ENCODE results near the gene UBE2F. TPM values are rescaled to one million over a fixed set of nuclear protein-coding genes. Genes with fewer than 3 reads are reported as not detected.

The UBE2F gene
- total and polyA plus RNA-seq, 2 of the 13 experiments (the other 11 are each of a cell fraction or from before 2014, with no cell fraction given), result 35.4 to 73.1 TPM

DNA sequence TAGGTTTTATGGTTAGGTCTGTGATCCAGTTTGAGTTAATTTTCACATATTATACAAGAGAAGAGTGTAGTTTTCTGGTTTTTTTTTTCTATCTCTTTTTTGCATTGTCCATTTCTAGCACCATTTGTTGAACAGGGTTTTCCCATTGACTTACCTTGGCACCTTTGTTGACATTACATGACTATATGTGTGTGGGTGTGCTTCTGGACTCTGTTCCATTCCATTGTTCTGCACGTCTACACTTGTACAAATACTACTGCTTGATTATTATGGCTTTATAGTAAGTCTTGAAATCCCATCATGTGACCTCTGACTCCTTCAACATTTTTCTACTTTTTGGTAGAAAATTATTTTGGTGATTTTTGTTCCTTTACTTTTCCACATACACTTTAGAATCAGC, 38.7 kb downstream of the UBE2F start:
- Histone ChIP-seq H2AFZ (ENCODE audit: low read length) (no peak overlapping the region), H3K36me3 (replicated peaks in 1 of 2; ENCODE audit: control insufficient read depth in 1 of 2, insufficient read depth in 2 of 2, low read length in 2 of 2) (peaks cover 7 to 10% of the 10 kb centered on the region in 2 experiments; a peak in 3 of 5 replicates), H3K27me3 (ENCODE audit: control insufficient read depth in 1 of 2, insufficient read depth in 2 of 2, low read length in 2 of 2) (no peaks in the 10 kb centered on the region), H3K4me1 (ENCODE audit: insufficient read depth, low read length) (peaks cover 26% of the 10 kb centered on the region), H4K20me1 (ENCODE audit: insufficient read depth, low read length) (peaks cover 7% of the 10 kb centered on the region; the same call in 1 of the 2 replicates), H3K4me2 (ENCODE audit: low read depth, low read length) (no peak overlapping the region), H3K79me2 (ENCODE audit: insufficient read depth, low read length) (no peaks in the 10 kb centered on the region), H3K4me3 (replicated peaks in 1 of 3; ENCODE audit: insufficient read depth in 1 of 3, low read depth in 2 of 3, low read length in 3 of 3) (no peak overlapping the region), H3K27ac (ENCODE audit: extremely low read length, insufficient read depth, low read length) (no peak overlapping the region), H3K9me3 (ENCODE audit: low read length) (no peaks in the 10 kb centered on the region), H3K9ac (ENCODE audit: insufficient read depth, low read depth, low read length) (no peak overlapping the region)
- DNase-seq (ENCODE audit: low spot score) (peak; percentile 33), ATAC-seq (no peak; the same call in 2 of the 3 replicates), FAIRE-seq (no peak)
- BruUV-seq (replicated peaks), result no TSS peak
- in situ Hi-C loops (cut with HindIII; ENCODE audit: extremely low pct_ligation_motif_present, low pct_unique_long_range_greater_than_20kb) (no loop called here), intact Hi-C loops (cut with micrococcal nuclease; ENCODE audit: unreplicated experiment) (no loop called here)
- ChIA-PET CTCF (ENCODE audit: low intra/inter-chr PET ratio, low total read pairs) (no interaction called here), POLR2A (no interaction called here)
- TF ChIP-seq SOX5 (CRISPR knock-in tag; IDR thresholded peaks at IDR 0.05; ENCODE audit: borderline replicate concordance), result peak; percentile 84
- TF ChIP-seq FOXA1 (IDR thresholded peaks at IDR 0.05), result no peak
- peak; percentile 69 for TF ChIP-seq FOXA1 (CRISPR knock-in tag; IDR thresholded peaks at IDR 0.05)
- TF ChIP-seq SOX13 (IDR thresholded peaks at IDR 0.05), result peak; percentile 56; the same call in 1 of the 2 replicates
- peak in 1 of 2 experiments; percentile 85; a peak in 2 of 4 replicates for TF ChIP-seq SOX13 (CRISPR knock-in tag; conservative IDR thresholded peaks at IDR 0.05 in 1 of 2, IDR thresholded peaks at IDR 0.05 in 1 of 2)
- peak; percentile 53 for TF ChIP-seq FOXA3 (CRISPR knock-in tag; IDR thresholded peaks at IDR 0.05)
- TF ChIP-seq SAP130 (CRISPR knock-in tag; IDR thresholded peaks at IDR 0.05; ENCODE audit: low read depth), result 0 out of 2 replicates have a peak, but pooled peaks have one; percentile 11
- TF ChIP-seq, protein P1, sequence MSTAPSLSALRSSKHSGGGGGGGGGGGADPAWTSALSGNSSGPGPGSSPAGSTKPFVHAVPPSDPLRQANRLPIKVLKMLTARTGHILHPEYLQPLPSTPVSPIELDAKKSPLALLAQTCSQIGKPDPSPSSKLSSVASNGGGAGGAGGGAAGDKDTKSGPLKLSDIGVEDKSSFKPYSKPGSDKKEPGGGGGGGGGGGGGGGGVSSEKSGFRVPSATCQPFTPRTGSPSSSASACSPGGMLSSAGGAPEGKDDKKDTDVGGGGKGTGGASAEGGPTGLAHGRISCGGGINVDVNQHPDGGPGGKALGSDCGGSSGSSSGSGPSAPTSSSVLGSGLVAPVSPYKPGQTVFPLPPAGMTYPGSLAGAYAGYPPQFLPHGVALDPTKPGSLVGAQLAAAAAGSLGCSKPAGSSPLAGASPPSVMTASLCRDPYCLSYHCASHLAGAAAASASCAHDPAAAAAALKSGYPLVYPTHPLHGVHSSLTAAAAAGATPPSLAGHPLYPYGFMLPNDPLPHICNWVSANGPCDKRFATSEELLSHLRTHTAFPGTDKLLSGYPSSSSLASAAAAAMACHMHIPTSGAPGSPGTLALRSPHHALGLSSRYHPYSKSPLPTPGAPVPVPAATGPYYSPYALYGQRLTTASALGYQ (CRISPR knock-in tag; IDR thresholded peaks at IDR 0.05), result no peak
- no peak for TF ChIP-seq SOX6 (IDR thresholded peaks at IDR 0.05)
- peak; percentile 32; the same call in 1 of the 2 replicates for TF ChIP-seq SOX6 (CRISPR knock-in tag; IDR thresholded peaks at IDR 0.05)
- TF ChIP-seq ARHGAP35 (CRISPR knock-in tag; IDR thresholded peaks at IDR 0.05; ENCODE audit: borderline replicate concordance), result no peak
- 33% methylated on average over 1 of the region's 1 CpG for WGBS (ENCODE audit: low lambda C conversion rate)
